ENCODE data around the gene NOX4. TPM values are rescaled to one million over a fixed set of nuclear protein-coding genes. Genes with fewer than 3 reads are reported as not detected.
"Not testable (repeated sequence)": the region's sequence is repeated elsewhere in the genome, so short reads cannot be mapped to it uniquely, and the experiment has no call there.

Gene NOX4
- total RNA-seq, 1 donor from 2014 or later = 26.8 TPM

DNA sequence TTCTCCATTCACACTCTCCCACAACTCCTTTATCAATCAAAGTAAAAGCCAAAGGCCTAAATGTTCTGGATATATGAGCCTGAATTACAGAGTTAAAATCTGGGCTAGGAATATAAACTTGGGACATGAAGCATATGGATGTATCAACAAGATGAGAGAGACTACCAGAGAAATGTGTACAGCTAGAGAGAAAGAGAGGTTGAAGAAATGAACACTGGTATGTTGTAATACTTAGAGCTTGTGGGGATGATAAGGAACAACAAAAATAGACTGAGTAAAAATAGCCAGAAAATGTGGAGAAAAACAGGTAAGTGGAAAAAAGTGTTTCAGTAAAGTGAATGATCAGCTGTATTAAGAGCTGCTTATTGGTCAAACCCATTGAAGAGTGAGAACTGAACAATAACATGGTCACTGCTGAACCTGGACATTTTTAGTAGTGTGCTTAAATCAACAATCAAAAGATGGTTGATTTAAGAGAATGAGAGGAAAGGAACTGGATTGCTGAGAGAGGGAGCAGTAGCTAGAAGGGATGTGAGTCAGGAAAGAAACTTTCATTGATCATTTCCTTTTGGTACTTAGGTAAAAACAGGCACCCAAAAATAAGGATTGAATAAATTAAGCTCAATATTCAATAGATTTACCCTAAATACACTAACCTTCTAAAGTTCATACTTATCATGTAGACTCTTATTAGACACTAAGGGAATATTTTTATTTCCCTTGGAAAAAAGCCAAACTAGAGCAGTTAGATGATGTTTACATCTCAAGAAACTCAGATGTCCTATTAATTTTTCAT, 111.0 kb downstream of the NOX4 start:
- peak; percentile 89 for DNase-seq (ENCODE audit: low read depth)

DNA sequence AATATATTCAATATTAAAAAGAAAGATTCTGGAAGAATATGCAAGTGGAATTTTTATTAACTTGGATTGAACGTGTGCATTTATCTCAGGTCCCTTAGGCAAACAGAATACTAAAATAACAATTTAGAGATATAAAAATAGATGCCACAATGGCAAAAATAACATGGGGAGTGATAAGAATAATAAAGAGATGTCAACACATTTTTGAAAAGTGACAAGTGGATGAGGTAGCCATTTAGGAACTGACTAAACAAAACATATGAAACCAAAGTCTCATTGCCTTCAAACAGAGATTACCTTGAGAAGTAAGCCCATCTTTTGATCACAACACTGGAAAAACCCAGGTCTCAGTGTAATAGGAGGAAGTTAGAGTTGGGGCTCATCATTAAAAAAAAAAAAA, 112.2 kb downstream of the NOX4 start:
- DNase-seq (ENCODE audit: low read depth) = not testable (repeated sequence)

DNA sequence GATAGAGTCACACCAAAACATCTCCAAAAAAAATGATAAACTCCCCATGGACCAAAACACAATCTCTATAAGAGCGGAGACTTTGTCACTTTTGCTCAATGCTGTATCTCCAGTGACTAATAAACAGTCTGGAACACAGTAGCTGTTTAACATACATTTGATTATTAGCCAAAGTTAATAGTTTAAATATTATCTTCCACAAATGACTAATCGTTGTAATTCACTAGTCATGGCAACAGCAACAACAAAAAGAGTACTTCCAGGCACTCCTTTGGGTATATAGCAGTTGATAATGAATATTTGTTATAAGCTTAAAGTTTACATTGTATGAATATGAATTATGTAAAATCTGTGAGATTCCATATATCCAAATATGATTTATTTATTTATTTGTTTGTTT, 121.8 kb downstream of the NOX4 start:
- peak; percentile 94 for DNase-seq (ENCODE audit: low read depth)

DNA sequence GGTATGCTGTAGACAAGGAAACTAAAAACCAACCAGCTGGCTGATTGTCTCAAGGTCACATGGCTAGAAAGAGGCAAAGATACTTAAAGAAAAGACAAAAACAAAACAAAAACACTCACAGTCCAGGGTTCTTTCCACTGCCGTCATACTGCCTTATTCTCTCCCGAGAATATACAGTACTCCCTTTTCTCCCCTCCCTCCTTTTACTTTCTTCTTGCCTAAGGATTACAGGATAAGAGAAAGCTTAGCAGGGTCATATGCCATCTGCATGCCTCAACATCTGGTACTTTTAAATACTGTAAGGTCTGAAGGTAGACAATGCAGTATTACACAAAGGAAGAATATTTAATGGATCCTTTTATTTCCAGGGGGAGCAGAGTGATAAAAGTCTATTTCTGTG, 126.3 kb downstream of the NOX4 start:
- not testable (repeated sequence) for DNase-seq (ENCODE audit: low read depth)

GRCh38 chr11:89361734-89362133, 129.4 kb downstream of the NOX4 start:
- no peak for DNase-seq (ENCODE audit: low read depth)

DNA sequence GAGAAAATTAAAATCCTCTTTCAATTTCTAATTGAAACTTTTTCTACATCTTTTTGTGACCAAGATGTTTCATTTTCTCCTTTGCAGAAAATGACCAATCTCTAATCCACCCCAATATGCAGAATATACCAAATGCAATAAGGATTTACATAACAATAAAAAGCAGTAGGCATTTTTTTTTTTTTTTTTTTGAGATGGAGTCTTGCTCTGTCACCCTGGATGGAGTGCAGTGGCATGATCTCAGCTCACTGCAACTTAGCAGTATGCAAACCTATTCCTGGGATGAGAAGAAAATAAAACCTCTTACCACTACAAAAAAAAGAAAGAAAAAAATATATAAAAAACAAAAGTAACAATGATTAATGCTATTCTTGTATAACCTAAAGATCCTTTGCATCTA, 132.0 kb downstream of the NOX4 start:
- not testable (repeated sequence) for DNase-seq (ENCODE audit: low read depth)

GRCh38 chr11:89358761-89359160, 132.4 kb downstream of the NOX4 start:
- DNase-seq (ENCODE audit: low read depth) = no peak

DNA sequence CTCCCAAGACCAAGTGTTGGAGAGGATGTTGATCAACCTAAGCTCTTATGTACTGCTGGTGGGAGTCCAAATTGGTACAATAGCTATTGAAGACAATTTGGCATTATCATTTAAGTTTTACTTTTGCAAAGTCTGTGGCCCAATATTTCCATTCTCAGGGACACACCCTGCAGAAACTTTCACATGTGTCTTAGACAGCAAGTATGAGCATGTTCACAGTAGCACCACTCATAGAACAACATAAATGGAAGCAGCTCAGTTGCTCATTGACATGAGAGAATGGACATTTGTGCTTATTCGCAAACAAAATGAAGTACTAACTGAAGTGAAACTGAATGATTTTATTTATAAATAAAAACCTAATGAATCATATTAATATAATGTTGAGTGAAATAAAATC, 135.5 kb downstream of the NOX4 start:
- DNase-seq (ENCODE audit: low read depth) = no peak

DNA sequence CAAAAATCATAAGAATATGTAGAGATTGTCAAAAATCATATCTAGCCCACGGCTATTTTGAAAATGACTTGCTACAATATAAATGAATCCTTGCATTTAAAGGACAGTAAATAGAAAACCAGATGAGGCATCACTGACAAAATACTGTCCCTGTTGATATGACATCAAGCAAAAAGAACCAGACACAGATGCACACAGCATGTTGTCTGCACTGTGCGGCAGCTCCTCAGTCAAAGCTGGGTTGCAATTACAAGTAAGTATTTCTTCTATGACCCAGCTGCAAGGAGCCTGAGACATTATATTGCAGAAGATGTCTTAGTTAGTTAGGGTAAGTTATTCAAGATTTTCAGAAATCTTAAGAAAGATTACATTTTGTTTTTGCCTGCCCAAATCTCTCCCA, 136.7 kb downstream of the NOX4 start:
- not testable (repeated sequence) for DNase-seq (ENCODE audit: low read depth)

DNA sequence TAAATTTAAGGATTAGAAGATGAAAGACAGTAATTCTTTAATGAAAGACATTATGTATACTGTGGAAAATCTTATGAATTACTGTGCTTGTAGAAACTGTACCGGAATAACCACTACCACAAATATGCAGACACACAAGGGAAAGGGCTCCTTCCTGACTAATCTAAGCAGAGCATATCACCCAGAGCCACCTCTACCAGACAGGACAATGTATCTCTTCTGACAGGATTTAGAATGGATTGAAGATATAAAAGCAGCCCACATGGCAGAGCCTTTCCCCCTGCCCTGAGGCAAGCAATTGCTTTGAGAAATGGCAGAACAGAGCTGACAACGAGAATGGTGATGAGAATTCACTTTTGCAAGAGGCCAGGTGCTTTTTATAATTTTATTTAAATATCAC, 144.1 kb downstream of the NOX4 start:
- DNase-seq (ENCODE audit: low read depth) = no peak

DNA sequence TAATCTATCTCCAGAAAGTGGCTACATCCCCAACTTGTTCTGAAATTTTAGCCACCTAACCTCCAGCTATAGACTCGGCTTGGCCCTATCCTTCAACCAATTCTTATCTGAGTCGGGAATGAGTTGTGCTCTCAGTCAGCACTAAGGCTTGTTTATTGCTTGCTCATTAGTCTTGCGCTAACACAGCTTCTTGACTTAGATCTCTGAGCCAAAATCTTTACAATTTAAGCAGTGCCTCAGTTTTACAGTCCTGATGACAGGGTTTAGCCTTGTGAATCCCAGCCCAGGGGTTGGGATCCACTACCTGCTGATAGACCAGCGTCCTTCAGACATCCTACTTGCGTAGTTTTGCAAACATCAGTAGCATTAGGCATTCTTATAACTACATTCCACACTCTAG, 144.6 kb downstream of the NOX4 start:
- DNase-seq (ENCODE audit: low read depth) = no peak

DNA sequence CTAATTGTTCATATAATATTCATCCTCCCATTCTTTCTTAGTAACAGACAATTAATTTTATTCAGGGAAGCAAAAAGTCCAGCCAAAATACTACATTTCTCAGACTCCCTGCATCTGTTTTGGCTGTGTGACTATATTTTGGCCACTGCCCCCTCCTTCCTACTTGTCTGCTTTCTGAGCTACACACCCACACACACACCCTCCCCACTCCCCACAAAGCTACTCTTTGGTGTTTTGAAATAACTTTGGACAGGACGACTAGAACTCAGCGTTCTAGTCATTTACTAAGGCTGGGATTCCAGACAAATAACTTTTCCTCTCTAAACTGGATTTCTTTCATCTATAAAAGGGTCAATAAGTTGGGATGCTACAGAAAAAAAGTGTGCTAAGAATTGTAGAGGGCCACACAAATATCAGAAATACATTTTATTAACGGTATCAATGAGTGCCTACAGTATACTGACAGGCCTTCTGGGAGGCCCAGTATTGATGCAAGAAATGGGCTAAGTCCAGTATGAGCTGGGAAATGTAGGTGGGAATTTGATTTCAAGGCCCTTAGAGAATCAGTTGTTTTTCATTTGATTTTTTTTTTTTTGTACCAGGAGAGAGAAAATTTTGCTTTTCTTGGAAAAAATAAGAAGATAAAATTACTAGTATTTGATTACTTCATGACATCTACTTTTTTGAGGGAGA, 148.1 kb downstream of the NOX4 start:
- DNase-seq (ENCODE audit: low read depth) = peak; percentile 40

- peak; percentile 61 for DNase-seq (ENCODE audit: low read depth)
These were observed 150.7 kb downstream of the NOX4 start for GRCh38 chr11:89340450-89340849.

GRCh38 chr11:89338073-89338472, 153.1 kb downstream of the NOX4 start:
- not testable (repeated sequence) for DNase-seq (ENCODE audit: low read depth)

DNA sequence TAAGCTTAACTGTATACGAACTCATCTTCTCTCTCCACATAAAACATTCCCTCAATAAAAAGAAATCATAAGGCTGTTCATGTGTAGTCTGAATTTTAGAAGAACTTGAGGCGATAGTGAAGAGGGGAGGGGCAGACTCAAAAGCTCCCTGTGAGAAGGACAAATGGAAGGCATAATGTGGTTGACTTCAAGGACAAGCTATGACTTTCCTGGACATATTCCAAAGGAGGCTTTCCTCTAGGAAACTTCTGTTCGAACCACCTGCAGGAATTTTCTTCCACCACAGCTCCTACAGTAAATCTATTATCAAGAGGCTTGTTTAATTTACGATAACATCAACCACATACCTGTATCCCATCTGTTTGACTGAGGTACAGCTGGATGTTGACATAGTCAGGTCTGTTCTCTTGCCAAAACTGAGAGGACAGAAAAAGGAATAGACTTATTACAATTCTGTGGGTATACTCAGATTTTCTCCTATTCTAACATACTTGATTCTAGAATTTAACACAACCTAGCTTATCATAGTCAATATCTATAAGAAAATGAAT, 154.0 kb downstream of the NOX4 start:
- DNase-seq (ENCODE audit: low read depth) = not testable (repeated sequence)

DNA sequence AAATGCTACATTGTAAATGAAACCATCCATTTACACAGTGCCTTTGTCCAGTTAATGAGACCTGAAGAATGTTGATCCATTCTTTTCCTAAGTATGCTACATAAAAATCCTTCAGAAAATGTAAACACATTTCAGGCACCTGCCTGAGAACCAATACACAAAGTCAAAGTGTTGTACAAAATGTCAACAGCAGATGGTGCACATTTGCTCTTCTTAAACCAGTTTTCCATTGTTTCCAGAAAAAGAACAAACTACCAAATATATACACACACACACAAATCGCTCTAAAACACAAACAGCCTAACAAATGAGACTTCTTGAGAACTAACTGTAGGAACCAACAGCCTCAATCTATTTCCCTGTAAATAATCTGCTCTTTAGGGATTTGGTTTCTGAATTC, 157.5 kb downstream of the NOX4 start:
- DNase-seq (ENCODE audit: low read depth) = peak; percentile 62

DNA sequence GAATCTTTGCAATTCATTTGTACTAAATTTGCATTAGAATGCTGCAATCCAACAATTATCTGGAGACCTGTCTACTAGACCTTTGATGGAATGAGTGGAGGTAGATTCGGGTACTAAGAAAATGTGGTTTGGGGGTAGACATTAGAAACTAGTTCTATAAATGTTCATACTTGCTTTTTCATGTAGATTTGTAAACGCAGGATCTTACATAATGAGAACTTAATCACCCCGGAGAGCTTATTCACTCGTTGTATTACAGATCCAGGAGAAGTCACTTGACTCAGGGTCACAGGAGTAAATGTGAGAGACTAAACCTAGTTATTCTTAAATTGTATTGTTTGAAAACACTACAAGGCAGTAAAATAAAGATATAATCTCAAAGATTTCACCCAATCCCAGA, 159.2 kb downstream of the NOX4 start:
- DNase-seq (ENCODE audit: low read depth) = peak; percentile 15

DNA sequence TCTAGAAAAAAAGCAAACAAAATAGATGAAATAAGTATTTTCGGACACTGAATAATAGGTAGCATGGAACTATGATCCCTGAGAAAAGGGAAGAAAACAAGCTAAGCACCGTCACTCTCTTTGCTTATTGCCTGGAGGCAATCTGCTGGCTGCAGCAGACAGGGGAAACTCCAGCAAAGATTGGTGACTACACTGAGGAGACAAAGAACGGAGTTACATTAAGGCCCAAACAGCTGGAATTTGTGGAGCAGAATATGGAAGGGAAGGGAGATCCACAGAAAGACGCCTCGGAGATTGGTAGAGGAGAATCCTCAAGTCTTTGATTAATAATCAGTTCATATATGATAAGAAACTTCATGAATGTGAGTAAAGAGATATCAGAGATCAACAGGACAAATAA, 163.3 kb downstream of the NOX4 start:
- DNase-seq (ENCODE audit: low read depth) = no peak

DNA sequence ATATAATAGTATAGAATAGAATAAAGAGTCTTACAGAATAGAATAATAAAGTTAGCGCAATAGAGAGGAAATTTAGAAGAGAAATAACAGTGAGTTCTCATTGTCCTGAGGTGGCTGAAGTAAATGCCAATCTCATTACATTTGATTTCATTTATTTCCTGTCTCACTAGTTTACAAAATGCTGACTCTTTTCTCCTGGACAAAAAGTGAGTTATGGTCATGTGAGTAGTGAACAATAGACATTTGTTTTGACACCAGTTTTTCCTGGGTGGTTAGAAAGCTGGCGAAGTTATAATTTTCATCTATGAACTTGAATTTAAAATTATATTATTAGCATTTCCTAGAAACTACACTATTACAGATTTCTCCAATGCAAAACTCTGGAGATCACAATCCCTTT, 169.8 kb downstream of the NOX4 start:
- DNase-seq (ENCODE audit: low read depth) = peak; percentile 15

DNA sequence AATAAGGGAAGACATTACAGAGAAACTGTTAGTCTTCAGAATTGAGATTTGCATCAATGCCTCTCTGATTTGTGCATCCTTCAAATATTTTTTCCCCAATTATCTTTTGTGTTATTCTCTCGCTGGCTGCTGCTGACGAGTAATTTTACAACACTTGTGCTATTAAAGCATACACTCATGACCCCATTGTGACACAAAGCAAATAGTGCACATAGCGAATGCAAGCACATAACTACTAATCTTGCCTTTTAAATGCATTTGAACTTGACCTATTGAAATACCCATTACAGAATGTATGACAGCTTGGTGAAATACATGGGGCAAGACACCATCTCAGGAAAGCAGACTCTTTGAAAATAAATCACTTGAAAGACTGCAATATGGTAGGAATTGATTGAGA, 180.6 kb downstream of the NOX4 start:
- DNase-seq (ENCODE audit: low read depth) = not testable (repeated sequence)

GRCh38 chr11:89309321-89309985, 181.7 kb downstream of the NOX4 start:
- not testable (repeated sequence) for DNase-seq (ENCODE audit: low read depth)

DNA sequence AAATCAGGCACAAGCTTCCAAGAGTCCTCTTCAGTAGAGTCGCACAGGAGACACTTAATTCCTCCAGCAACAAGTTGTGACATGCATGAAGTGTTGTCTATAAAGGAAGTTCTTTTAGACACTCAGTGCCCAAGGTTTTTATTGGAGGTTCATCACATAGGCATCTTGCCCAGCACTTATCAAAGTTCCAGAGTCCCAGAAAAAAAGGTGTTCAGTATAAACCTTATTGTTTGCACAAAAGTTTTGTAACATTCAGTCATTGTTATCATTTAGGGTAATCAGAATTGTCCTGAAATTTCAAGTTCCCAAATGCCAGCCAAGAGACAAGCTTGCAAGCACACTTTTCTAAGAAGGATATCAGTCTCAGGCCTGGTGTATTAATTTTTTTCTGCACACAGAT, 182.9 kb downstream of the NOX4 start:
- not testable (repeated sequence) for DNase-seq (ENCODE audit: low read depth)
